IPS-20b (cell line): ENCODE results near the gene PARL.

ENCODE experiments used
- H3K27ac ChIP-seq: one replicate; pipeline ENCODE4 v1.5.1; 2013; ENCODE audit warnings: low read length
- H3K27me3 ChIP-seq: 2 replicates; pipeline ENCODE4 v1.6.1; 2013; ENCODE audit warnings: mild to moderate bottlenecking, low read length, inconsistent platforms; ENCODE audit not compliant: insufficient read depth
- H3K36me3 ChIP-seq: 2 replicates; pipeline ENCODE4 v1.6.1; 2013; ENCODE audit warnings: low read depth, mild to moderate bottlenecking, inconsistent platforms, low read length, moderate library complexity; ENCODE audit not compliant: insufficient read depth
- H3K4me1 ChIP-seq: 2 replicates; pipeline ENCODE4 v1.6.1; 2013; ENCODE audit warnings: mild to moderate bottlenecking, control low read depth, inconsistent platforms, low read length, moderate library complexity; ENCODE audit not compliant: insufficient read depth
- H3K4me3 ChIP-seq: 2 replicates; pipeline ENCODE4 v1.5.1; 2013; ENCODE audit warnings: mild to moderate bottlenecking, low read length, inconsistent platforms
- H3K9ac ChIP-seq: 2 replicates; pipeline ENCODE4 v1.6.1; 2013; ENCODE audit warnings: low read depth, mild to moderate bottlenecking, inconsistent platforms, low read length, moderate library complexity
- H3K9me3 ChIP-seq: 2 replicates; pipeline ENCODE4 v1.6.1; 2013; ENCODE audit warnings: mild to moderate bottlenecking, low read depth, low read length, inconsistent platforms; ENCODE audit not compliant: insufficient read depth

Gene PARL

DNA sequence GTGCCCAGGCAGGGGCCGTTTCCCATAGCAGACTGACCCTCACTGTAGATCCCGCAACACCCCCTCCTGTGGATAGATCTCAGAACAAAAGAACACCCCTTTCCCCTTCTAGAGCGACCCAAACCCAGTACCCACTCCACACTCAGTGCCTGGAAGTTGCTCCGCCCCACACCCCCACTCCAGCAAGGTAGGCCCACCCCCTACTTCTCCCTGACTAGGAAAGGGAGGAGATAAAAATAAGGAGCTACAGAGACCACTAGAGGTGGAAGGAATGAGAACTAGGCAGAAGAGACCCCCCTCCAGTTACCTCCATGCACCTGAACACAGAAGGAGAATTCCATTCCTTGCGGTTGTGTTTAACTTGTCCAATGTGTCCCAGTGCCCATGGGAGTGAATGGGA lies 30.2 kb upstream of the PARL start:
- no peaks in the 10 kb centered on the region for H3K4me1 ChIP-seq
- no peak overlapping the region for H3K9ac ChIP-seq
- peaks cover 4% of the 10 kb centered on the region; the same call in 1 of the 2 replicates for H3K36me3 ChIP-seq
- no peaks in the 10 kb centered on the region for H3K27me3 ChIP-seq
- no peak overlapping the region for H3K27ac ChIP-seq
- no peaks in the 10 kb centered on the region for H3K9me3 ChIP-seq
- no peak overlapping the region for H3K4me3 ChIP-seq

DNA sequence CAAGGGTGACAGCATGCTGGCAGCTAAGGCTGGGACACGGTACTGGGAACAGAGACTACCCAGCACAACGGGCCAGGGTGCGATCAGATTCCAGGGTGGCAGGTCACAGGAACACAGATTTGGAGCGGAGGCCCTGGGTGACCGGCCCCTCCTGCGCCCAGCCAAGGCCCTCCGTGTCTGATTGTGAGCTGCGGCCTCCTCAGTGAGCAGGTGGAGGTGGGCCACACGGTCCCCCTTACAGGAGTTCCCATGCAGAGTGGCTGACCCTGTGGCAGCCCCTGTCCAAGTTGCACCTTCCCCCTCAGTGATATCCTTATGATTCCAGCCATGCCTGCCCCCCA lies 28.9 kb upstream of the PARL start:
- no peaks in the 10 kb centered on the region for H3K4me1 ChIP-seq
- H3K4me3 ChIP-seq = no peak overlapping the region
- H3K27ac ChIP-seq = no peak overlapping the region
- no peaks in the 10 kb centered on the region for H3K9me3 ChIP-seq
- no peaks in the 10 kb centered on the region for H3K27me3 ChIP-seq
- no peaks in the 10 kb centered on the region for H3K36me3 ChIP-seq
- H3K9ac ChIP-seq = no peak overlapping the region

DNA sequence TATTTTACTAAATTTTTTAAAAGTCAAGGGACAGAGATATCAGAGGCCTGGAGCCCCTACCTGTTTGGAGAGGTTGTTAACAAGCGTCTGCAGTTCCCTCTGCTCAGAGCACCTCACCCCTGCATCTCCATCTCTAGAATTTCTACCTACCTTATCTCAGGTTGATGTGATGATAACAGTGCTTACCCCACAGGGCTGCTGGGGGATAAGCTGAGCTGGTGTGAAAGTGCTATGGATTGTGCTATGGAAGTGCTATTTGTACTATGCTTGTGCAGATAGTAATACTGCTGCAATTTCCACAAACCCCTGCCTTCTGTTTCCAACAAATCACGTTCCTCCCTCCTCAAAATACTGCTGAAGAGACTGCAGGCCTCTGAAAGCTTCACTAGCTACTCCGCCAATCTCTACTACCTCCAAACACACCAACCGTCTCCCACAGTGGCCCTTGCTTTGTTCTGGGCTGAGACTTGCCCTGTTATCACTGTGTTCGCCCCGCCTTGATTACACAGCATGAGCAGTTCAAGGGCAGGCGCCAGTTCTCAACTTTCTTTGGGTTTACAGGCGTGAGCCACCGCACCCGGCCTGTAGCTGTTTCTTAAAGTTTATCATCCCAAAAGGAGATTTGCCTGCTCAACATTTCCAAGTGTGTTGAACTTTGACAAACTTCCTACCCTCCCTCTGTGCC lies 28.4 kb upstream of the PARL start:
- H3K27ac ChIP-seq = no peak overlapping the region
- no peaks in the 10 kb centered on the region for H3K27me3 ChIP-seq
- H3K36me3 ChIP-seq = no peaks in the 10 kb centered on the region
- no peak overlapping the region for H3K9ac ChIP-seq
- no peaks in the 10 kb centered on the region for H3K4me1 ChIP-seq
- no peaks in the 10 kb centered on the region for H3K9me3 ChIP-seq
- no peak overlapping the region for H3K4me3 ChIP-seq

DNA sequence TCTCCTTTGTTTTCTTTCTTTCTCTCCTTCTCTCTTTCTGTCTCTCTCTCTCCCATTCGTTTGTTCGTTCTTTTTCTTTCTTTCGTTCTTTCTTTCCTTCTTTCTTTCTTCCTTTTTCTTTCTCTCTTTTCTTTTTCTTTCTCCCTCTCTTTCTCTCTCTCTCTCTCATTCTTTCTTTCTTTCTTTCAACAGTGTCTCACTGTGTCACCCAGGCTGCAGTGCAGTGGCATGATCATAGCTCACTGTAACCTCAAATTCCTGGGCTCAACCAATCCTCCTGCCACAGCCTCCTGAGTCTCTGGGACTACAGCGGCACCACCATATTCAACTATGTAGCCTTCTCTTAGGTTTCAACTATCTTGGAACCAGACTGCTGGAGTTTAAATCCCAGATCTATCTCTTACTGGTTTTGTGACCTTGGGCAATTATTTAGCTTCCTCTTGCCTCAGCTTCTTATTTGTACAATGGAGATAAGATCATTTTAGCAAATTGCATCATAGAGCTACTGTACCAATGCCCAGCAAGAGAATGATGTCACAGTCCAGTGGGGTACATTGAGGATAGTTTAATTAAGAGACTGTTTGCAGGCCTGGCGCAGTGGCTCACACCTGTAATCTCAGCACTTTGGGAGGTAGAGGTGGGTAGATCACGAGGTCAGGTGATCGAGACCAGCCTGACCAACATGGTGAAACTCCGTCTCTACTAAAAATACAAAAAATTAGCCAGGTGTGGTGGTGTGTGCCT lies 27.3 kb upstream of the PARL start:
- H3K27ac ChIP-seq = no peak overlapping the region

DNA sequence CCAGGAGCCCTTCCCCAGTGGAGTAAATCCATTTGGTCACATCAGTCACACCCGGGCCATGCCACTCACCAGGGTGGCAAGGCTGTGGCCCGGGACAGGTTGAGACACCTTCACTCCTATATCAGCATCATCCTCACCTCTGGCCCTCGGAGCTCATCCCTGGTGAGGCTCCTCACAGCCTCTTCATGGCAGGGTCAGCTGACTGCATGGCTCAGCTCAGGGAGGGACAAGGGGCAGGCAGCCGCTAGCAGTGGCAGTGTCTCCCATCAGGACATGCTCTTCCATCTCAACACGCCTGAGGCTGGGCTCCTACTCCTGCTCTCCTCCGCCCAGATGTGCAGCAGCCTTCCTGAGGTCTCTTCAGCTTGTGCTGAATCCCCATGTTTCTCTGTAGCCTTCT lies 26.4 kb upstream of the PARL start:
- no peaks in the 10 kb centered on the region for H3K27me3 ChIP-seq
- no peak overlapping the region for H3K4me3 ChIP-seq
- H3K9ac ChIP-seq = no peak overlapping the region
- no peak overlapping the region for H3K27ac ChIP-seq
- no peaks in the 10 kb centered on the region for H3K9me3 ChIP-seq
- H3K4me1 ChIP-seq = no peaks in the 10 kb centered on the region; the same call in 1 of the 2 replicates
- H3K36me3 ChIP-seq = no peaks in the 10 kb centered on the region

More for the DNA sequence above, 27.3 kb upstream of the PARL start:
- Histone ChIP-seq H3K4me3 (no peak overlapping the region), H3K9ac (no peak overlapping the region), H3K4me1 (no peaks in the 10 kb centered on the region; the same call in 1 of the 2 replicates), H3K9me3 (no peaks in the 10 kb centered on the region), H3K27me3 (no peaks in the 10 kb centered on the region), H3K36me3 (no peaks in the 10 kb centered on the region)

DNA sequence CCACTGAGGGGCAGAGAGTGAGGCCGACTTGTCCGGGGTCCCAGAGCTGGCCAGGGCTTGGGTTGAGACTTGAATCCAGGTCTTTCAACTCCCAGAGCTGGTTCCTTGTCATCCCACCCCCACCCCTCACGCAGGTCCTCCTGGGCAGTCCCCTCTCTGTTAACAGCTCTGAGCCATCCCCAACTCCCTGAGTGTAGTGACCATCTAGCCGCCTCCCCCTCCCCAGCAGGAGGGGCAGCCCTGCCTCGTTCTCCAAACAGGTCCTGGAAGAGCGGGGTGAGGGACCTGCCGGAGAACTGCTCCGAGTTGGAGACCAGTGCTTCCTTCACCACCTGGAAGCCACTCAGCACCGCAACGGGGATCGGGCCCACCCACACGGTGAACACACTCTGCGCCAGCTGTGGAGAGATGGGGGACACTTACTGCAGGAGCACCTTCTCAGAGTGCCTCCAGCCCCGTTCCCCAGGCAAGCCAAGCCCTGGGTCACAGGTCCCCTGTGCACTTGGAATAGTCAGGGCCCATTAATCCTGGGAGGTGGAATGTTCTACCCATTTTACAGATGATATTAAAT lies 24.4 kb upstream of the PARL start:
- Histone ChIP-seq H3K4me3 (no peak overlapping the region), H3K9me3 (no peaks in the 10 kb centered on the region), H3K36me3 (no peaks in the 10 kb centered on the region), H3K27ac (no peak overlapping the region), H3K4me1 (no peaks in the 10 kb centered on the region; the same call in 1 of the 2 replicates), H3K27me3 (no peaks in the 10 kb centered on the region), H3K9ac (no peak overlapping the region)

DNA sequence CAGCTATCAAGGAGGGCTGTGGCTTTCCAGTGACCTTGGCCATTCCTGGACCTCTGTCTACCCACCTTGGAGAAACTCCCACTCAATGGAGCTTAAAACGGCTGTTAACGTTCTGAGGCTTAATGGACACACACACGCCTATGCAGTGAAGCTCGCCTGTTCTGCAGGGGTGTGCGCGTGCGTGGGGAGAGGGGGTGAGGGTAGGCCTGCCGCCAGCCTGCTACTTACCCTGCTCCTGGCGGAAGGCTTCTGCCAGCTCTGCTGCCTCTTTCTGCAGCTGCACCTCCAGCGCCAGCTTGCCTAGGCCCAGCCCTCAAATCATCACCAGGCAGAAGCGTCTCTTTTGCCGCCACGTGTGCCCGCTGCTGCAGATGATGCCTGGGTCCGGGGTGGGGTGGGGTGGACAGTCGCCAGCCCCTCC lies 23.2 kb upstream of the PARL start:
- no peaks in the 10 kb centered on the region for H3K27me3 ChIP-seq
- H3K4me1 ChIP-seq = no peaks in the 10 kb centered on the region; the same call in 1 of the 2 replicates
- no peak overlapping the region for H3K9ac ChIP-seq
- no peak overlapping the region for H3K27ac ChIP-seq
- H3K9me3 ChIP-seq = no peaks in the 10 kb centered on the region
- H3K4me3 ChIP-seq = no peak overlapping the region
- no peaks in the 10 kb centered on the region for H3K36me3 ChIP-seq

DNA sequence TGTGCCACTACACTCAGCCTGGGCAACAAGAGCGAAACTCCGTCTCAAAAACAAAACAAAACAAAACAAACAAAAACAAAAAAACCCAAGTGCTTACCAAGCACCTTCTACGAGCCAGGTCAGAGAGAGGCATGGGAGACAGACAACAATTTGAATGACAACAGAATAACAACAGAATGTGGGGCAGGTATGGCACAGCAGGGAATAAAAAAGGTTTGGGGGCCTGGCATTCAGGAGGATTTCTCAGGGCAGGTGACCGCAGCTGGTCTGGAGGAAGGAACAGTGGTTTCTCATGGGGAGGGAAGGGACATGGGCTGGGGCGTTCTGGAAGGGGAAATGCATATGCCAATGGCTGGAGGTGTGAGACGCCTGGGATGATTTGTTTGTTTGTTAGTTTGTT lies 22.5 kb upstream of the PARL start:
- no peak overlapping the region for H3K9ac ChIP-seq
- no peak overlapping the region for H3K27ac ChIP-seq
- H3K9me3 ChIP-seq = no peaks in the 10 kb centered on the region
- H3K36me3 ChIP-seq = no peaks in the 10 kb centered on the region
- H3K27me3 ChIP-seq = no peaks in the 10 kb centered on the region
- H3K4me3 ChIP-seq = no peak overlapping the region
- H3K4me1 ChIP-seq = no peaks in the 10 kb centered on the region; the same call in 1 of the 2 replicates

DNA sequence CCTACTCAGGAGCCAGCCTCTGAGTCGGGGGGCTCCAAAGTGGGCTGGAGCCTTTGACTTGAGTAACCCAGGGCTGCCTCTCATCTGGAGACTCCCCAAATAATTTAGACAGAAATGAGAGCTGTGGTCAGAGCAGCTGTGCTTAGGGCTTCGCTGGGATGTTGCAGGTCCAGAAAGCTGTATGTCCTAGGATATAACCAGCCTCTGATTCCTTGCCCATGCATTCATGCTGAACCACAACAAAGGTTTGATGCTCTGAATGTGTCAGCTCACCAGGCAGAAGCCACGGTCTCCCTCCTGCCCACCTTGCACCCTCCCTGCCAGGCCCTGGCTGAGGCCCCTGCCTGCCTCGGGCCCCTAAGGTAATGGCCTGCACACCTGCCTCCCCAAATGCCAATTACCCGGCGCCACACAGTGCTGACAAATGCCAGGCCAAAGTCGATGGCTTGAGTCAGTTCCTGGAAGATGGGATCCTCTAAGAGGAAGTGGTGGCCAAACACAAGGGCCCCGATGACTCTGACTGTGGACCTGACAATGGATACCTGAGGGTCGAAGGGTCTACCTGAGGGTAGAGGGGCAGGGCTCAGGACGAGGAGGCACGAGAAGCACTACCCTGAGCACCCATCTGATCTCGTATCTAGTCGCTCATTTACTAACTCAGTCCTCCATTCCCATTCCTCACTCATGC lies 21.7 kb upstream of the PARL start:
- Histone ChIP-seq H3K4me3 (no peak overlapping the region), H3K27me3 (no peaks in the 10 kb centered on the region), H3K27ac (no peak overlapping the region), H3K9me3 (no peaks in the 10 kb centered on the region), H3K4me1 (no peaks in the 10 kb centered on the region; the same call in 1 of the 2 replicates), H3K36me3 (no peaks in the 10 kb centered on the region), H3K9ac (no peak overlapping the region)

DNA sequence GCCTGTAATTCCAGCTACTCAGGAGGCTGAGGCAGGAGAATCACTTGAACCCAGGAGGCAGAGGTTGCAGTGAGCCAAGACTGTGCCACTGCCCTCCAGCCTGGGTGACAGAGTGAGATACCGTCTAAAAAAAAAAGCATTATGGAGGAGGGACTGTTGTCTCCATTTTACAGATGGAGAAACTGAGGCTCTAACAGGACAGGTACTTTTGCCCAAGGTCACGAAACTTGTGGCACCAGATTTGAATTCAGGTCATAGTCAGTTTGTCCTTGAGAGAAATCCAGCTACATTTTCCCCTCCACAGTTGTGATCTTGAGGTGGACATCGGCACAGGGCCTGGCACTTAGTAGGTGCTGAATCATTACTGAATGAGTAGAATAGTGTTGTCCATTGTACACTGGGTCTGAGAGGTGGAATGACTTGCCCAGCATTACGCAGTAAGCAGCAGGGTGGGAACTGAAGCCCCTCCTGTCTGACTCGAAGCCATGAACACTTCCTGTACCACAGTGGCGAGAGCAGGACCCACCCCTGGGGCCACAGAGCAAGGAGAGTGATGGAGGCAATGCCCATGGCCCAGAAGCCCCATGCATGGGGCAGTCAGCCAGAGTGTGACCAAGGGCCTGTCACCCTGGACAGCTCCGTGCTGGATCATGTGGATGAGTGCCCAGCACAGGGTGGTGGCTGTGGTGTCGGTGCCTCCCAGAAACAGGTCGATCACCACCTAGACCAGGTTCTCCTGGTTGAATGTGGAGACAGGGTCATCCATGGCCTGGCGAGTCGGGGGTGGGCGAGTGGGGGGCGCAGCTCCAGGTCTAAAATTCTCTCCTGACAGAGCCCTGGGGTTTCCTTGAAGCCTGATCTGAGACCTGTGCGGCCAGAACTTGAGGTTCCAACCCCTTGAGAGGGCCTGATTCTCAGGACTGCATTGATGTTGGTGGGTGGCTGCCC lies 20.4 kb upstream of the PARL start:
- Histone ChIP-seq H3K27ac (no peak overlapping the region), H3K27me3 (no peaks in the 10 kb centered on the region), H3K4me1 (no peaks in the 10 kb centered on the region; the same call in 1 of the 2 replicates), H3K36me3 (no peaks in the 10 kb centered on the region), H3K4me3 (no peak overlapping the region), H3K9ac (no peak overlapping the region), H3K9me3 (no peaks in the 10 kb centered on the region; the same call in 1 of the 2 replicates)

DNA sequence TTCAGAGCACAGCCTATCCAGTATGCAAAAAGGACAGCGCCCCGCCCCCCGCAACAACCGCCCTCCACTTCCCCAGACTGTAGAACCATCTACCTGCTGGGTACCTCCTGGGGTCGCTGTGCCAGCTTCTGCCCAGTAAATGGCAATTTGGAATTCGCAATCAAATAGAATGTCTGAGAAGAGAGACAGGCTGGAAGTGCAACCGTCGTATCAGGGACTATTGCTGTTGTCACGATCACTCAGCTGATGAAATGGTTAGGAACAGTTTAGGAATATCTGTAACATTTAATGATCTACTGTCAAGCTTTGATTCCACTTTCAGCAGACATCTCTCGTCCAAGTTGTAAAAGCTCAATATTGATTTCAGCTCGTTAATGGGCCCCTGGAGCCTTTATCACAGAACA lies 13.3 kb upstream of the PARL start:
- H3K36me3 ChIP-seq = no peaks in the 10 kb centered on the region
- H3K27me3 ChIP-seq = no peaks in the 10 kb centered on the region
- H3K4me3 ChIP-seq = no peak overlapping the region
- peaks cover 3% of the 10 kb centered on the region; the same call in 1 of the 2 replicates for H3K4me1 ChIP-seq
- no peaks in the 10 kb centered on the region; the same call in 1 of the 2 replicates for H3K9me3 ChIP-seq
- no peak overlapping the region for H3K9ac ChIP-seq
- no peak overlapping the region for H3K27ac ChIP-seq
